ENCODE data around the gene PCSK5.

Gene PCSK5

GRCh38 chr9:76240578-76240977 lies 350.1 kb downstream of the PCSK5 start:
- TF ChIP-seq CTCF (IDR thresholded peaks at IDR 0.05; ENCODE audit: borderline replicate concordance, extremely low read depth, low read length, poor library complexity, severe bottlenecking) (no peak), EZH2 (IDR thresholded peaks at IDR 0.05; ENCODE audit: borderline replicate concordance, low read depth, low read length, severe bottlenecking) (no peak)
- H3K9ac ChIP-seq (ENCODE audit: low read depth, low read length) = no peak overlapping the region
- no peaks in the 10 kb centered on the region for H4K20me1 ChIP-seq (ENCODE audit: insufficient read depth, low read length)
- H3K4me2 ChIP-seq (ENCODE audit: insufficient read depth, low read length) = no peak overlapping the region
- H3K4me3 ChIP-seq (ENCODE audit: low read depth in 1 of 2, low read length in 2 of 2) = no peak overlapping the region
- H3K36me3 ChIP-seq (ENCODE audit: insufficient read depth, low read length) = no peaks in the 10 kb centered on the region
- H3K4me1 ChIP-seq (ENCODE audit: insufficient read depth, low read length) = no peaks in the 10 kb centered on the region
- DNase-seq (no peak), ATAC-seq (ENCODE audit: insufficient read depth, low read depth) (no peak)
- H3K79me2 ChIP-seq (ENCODE audit: insufficient read depth, low read length) = no peaks in the 10 kb centered on the region
- no peaks in the 10 kb centered on the region for H3K27me3 ChIP-seq (ENCODE audit: insufficient read depth, low read length, poor library complexity)
- H3K27ac ChIP-seq (ENCODE audit: low read length) = no peak overlapping the region
- H3K9me3 ChIP-seq (ENCODE audit: insufficient read depth, low read length, severe bottlenecking) = no peaks in the 10 kb centered on the region
- H2AFZ ChIP-seq (ENCODE audit: low read depth, low read length) = no peak overlapping the region

- H3K27ac ChIP-seq (ENCODE audit: low read length) = no peak overlapping the region
- no peaks in the 10 kb centered on the region for H3K27me3 ChIP-seq (ENCODE audit: insufficient read depth, low read length, poor library complexity)
- H3K79me2 ChIP-seq (ENCODE audit: insufficient read depth, low read length) = no peaks in the 10 kb centered on the region
- no peak for DNase-seq
- H2AFZ ChIP-seq (ENCODE audit: low read depth, low read length) = no peak overlapping the region
- no peaks in the 10 kb centered on the region for H3K9me3 ChIP-seq (ENCODE audit: insufficient read depth, low read length, severe bottlenecking)
- TF ChIP-seq EZH2 (IDR thresholded peaks at IDR 0.05; ENCODE audit: borderline replicate concordance, low read depth, low read length, severe bottlenecking) (no peak), CTCF (IDR thresholded peaks at IDR 0.05; ENCODE audit: borderline replicate concordance, extremely low read depth, low read length, poor library complexity, severe bottlenecking) (no peak)
- H3K36me3 ChIP-seq (ENCODE audit: insufficient read depth, low read length) = no peaks in the 10 kb centered on the region
- no peak for ATAC-seq (ENCODE audit: insufficient read depth, low read depth)
- no peaks in the 10 kb centered on the region for H4K20me1 ChIP-seq (ENCODE audit: insufficient read depth, low read length)
- no peak overlapping the region for H3K4me3 ChIP-seq (ENCODE audit: low read depth in 1 of 2, low read length in 2 of 2)
- H3K9ac ChIP-seq (ENCODE audit: low read depth, low read length) = no peak overlapping the region
- H3K4me2 ChIP-seq (ENCODE audit: insufficient read depth, low read length) = no peak overlapping the region
- no peaks in the 10 kb centered on the region for H3K4me1 ChIP-seq (ENCODE audit: insufficient read depth, low read length)
Observed at GRCh38 chr9:76245518-76245917, 355.0 kb downstream of the PCSK5 start.

GRCh38 chr9:76246680-76247079 lies 356.2 kb downstream of the PCSK5 start:
- H3K27ac ChIP-seq (ENCODE audit: low read length) = no peak overlapping the region
- no peak overlapping the region for H3K4me3 ChIP-seq (ENCODE audit: low read depth in 1 of 2, low read length in 2 of 2)
- H3K4me1 ChIP-seq (ENCODE audit: insufficient read depth, low read length) = no peaks in the 10 kb centered on the region
- H3K79me2 ChIP-seq (ENCODE audit: insufficient read depth, low read length) = no peaks in the 10 kb centered on the region
- no peaks in the 10 kb centered on the region for H3K36me3 ChIP-seq (ENCODE audit: insufficient read depth, low read length)
- no peaks in the 10 kb centered on the region for H3K9me3 ChIP-seq (ENCODE audit: insufficient read depth, low read length, severe bottlenecking)
- DNase-seq (no peak), ATAC-seq (ENCODE audit: insufficient read depth, low read depth) (no peak)
- H4K20me1 ChIP-seq (ENCODE audit: insufficient read depth, low read length) = no peaks in the 10 kb centered on the region
- H3K4me2 ChIP-seq (ENCODE audit: insufficient read depth, low read length) = no peak overlapping the region
- H3K9ac ChIP-seq (ENCODE audit: low read depth, low read length) = no peak overlapping the region
- H3K27me3 ChIP-seq (ENCODE audit: insufficient read depth, low read length, poor library complexity) = no peaks in the 10 kb centered on the region
- no peak overlapping the region for H2AFZ ChIP-seq (ENCODE audit: low read depth, low read length)
- TF ChIP-seq CTCF (IDR thresholded peaks at IDR 0.05; ENCODE audit: borderline replicate concordance, extremely low read depth, low read length, poor library complexity, severe bottlenecking) = no peak
- no peak for TF ChIP-seq EZH2 (IDR thresholded peaks at IDR 0.05; ENCODE audit: borderline replicate concordance, low read depth, low read length, severe bottlenecking)

GRCh38 chr9:76247426-76247825 lies 357.0 kb downstream of the PCSK5 start:
- H2AFZ ChIP-seq (ENCODE audit: low read depth, low read length) = no peak overlapping the region
- no peak for DNase-seq

More at GRCh38 chr9:76247426-76247825, 357.0 kb downstream of the PCSK5 start:
- Histone ChIP-seq H3K4me3 (ENCODE audit: low read depth in 1 of 2, low read length in 2 of 2) (no peak overlapping the region), H3K9ac (ENCODE audit: low read depth, low read length) (no peak overlapping the region), H3K27ac (ENCODE audit: low read length) (no peak overlapping the region), H3K27me3 (ENCODE audit: insufficient read depth, low read length, poor library complexity) (no peaks in the 10 kb centered on the region), H4K20me1 (ENCODE audit: insufficient read depth, low read length) (no peaks in the 10 kb centered on the region), H3K9me3 (ENCODE audit: insufficient read depth, low read length, severe bottlenecking) (no peaks in the 10 kb centered on the region), H3K4me1 (ENCODE audit: insufficient read depth, low read length) (no peaks in the 10 kb centered on the region), H3K79me2 (ENCODE audit: insufficient read depth, low read length) (no peaks in the 10 kb centered on the region), H3K36me3 (ENCODE audit: insufficient read depth, low read length) (no peaks in the 10 kb centered on the region), H3K4me2 (ENCODE audit: insufficient read depth, low read length) (no peak overlapping the region)
- ATAC-seq (ENCODE audit: insufficient read depth, low read depth) = no peak
- TF ChIP-seq EZH2 (IDR thresholded peaks at IDR 0.05; ENCODE audit: borderline replicate concordance, low read depth, low read length, severe bottlenecking) = no peak
- no peak for TF ChIP-seq CTCF (IDR thresholded peaks at IDR 0.05; ENCODE audit: borderline replicate concordance, extremely low read depth, low read length, poor library complexity, severe bottlenecking)

Data from DND-41 (cell line).